ENCODE measurements around the gene ZNF644.

ZNF644 gene

DNA sequence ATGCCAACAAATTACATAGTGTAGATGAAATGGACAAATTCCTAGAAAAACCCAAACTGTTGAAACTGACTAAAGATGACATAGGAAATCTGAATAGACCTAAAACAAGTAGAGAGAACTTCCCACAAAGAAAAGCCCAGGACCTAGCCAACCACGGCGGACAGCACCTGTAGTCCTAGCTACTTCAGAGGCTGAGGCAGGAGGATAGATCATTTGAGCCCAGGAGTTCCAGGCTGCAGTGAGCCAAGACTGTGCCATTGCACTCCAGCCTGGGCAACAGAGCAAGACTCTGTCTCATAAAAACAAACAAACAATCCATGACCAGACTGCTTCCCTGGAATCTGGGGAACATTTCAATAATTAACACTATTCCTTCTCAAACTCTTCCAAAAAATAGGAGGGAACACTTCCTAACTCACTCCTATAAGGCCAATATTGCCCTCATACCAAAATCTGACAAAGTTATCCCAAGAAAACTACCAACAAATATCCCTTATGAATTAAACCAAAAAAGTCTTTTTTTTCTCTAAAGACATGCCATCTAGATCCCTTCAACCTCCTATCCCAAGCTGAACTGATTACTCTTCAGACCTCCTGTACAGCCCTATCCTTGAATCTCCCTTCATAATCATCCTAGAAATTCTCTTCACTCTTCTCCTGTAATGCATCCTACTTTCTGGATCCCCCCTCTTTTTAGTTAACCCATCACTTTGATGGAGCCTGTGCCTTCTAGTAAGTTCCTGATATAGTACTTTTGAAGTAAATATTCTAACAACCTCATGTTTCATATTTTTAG is 15.5 kb downstream of the ZNF644 start:
- no peak for DNase-seq (ENCODE audit: low spot score)
- in situ Hi-C loops (cut with MboI; ENCODE audit: low sequenced_read_pairs, unreplicated experiment): no loop called here
- TF ChIP-seq, protein P1, sequence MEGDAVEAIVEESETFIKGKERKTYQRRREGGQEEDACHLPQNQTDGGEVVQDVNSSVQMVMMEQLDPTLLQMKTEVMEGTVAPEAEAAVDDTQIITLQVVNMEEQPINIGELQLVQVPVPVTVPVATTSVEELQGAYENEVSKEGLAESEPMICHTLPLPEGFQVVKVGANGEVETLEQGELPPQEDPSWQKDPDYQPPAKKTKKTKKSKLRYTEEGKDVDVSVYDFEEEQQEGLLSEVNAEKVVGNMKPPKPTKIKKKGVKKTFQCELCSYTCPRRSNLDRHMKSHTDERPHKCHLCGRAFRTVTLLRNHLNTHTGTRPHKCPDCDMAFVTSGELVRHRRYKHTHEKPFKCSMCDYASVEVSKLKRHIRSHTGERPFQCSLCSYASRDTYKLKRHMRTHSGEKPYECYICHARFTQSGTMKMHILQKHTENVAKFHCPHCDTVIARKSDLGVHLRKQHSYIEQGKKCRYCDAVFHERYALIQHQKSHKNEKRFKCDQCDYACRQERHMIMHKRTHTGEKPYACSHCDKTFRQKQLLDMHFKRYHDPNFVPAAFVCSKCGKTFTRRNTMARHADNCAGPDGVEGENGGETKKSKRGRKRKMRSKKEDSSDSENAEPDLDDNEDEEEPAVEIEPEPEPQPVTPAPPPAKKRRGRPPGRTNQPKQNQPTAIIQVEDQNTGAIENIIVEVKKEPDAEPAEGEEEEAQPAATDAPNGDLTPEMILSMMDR (IDR thresholded peaks at IDR 0.05; ENCODE audit: borderline replicate concordance, control extremely low read depth, extremely low read depth, insufficient read depth, missing control alignments): no peak

- TF ChIP-seq, protein P1 (IDR thresholded peaks at IDR 0.05; ENCODE audit: borderline replicate concordance, control extremely low read depth, extremely low read depth, insufficient read depth, missing control alignments): no peak
- DNase-seq (ENCODE audit: low spot score): no peak
- in situ Hi-C loops (cut with MboI; ENCODE audit: low sequenced_read_pairs, unreplicated experiment): no loop called here
Observed at GRCh38 chr1:91005285-91005684, 16.6 kb downstream of the ZNF644 start.

- no peak for DNase-seq (ENCODE audit: low spot score)
- TF ChIP-seq, protein P1 (IDR thresholded peaks at IDR 0.05; ENCODE audit: borderline replicate concordance, control extremely low read depth, extremely low read depth, insufficient read depth, missing control alignments): no peak
- in situ Hi-C loops (cut with MboI; ENCODE audit: low sequenced_read_pairs, unreplicated experiment): no loop called here
Observed at GRCh38 chr1:91004145-91004544, 17.7 kb downstream of the ZNF644 start.

DNA sequence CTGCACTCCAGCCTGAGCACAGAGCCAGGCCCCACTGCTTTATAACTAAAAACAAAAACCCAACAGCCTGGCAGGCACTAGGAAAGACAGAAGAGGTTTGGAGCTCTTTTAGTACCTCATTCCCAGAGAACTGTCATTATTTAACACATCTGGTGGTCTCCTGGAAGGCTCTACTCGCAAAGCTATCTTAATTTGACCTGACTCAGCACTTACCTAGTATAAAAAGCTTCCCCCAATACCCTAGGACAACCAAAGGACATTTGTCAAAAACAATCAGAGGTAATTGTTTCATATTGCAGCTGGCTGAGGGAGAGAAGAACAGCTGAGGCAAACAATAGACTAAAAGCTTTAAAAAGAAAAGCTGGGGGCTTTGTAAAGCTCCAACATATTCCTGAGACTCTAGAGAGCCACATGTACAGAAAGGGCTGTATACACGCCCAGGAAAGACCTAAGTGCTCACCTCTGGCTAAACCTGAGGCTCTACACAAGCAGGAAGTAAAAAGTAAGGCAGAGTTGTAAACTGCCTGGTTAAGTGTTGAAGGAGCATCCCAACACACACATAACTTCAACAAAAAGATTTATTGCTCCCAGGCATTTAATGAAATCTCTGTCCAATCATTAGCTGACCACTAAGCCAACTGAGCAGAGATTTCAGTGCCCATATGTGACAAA is 25.0 kb downstream of the ZNF644 start:
- TF ChIP-seq, protein P1 (IDR thresholded peaks at IDR 0.05; ENCODE audit: borderline replicate concordance, control extremely low read depth, extremely low read depth, insufficient read depth, missing control alignments): no peak
- in situ Hi-C loops (cut with MboI; ENCODE audit: low sequenced_read_pairs, unreplicated experiment): no loop called here
- no peak for DNase-seq (ENCODE audit: low spot score)

GRCh38 chr1:90995311-90995894 is 26.4 kb downstream of the ZNF644 start:
- no peak for DNase-seq (ENCODE audit: low spot score)
- TF ChIP-seq, protein P1 (IDR thresholded peaks at IDR 0.05; ENCODE audit: borderline replicate concordance, control extremely low read depth, extremely low read depth, insufficient read depth, missing control alignments): no peak
- in situ Hi-C loops (cut with MboI; ENCODE audit: low sequenced_read_pairs, unreplicated experiment): no loop called here

GRCh38 chr1:90994461-90994860 is 27.4 kb downstream of the ZNF644 start:
- TF ChIP-seq, protein P1 (IDR thresholded peaks at IDR 0.05; ENCODE audit: borderline replicate concordance, control extremely low read depth, extremely low read depth, insufficient read depth, missing control alignments): no peak
- no peak for DNase-seq (ENCODE audit: low spot score)
- in situ Hi-C loops (cut with MboI; ENCODE audit: low sequenced_read_pairs, unreplicated experiment): no loop called here

All from GM13976 (cell line).